ENCODE data around the gene PSG2.
"Not testable (repeated sequence)": the region's sequence is repeated elsewhere in the genome, so short reads cannot be mapped to it uniquely, and the experiment has no call there.

Gene PSG2

DNA sequence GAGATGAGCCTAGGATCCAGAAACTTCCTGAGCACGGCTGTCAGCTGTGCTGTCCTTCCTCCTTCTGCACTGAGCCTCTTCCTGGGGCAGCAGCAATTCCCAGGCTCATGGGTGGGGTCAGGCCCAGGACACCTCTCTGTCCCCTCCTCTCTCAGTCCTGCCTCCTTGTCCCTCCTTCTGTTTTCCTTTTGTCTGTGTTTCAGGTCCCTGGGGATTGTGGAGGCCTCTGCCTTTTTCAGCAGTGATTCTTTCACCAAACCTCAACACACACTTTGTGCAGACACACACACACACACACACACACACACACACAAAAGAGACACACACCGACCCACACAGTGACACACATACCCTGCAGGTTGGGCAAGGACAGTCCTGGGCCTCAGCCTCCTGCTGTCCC is at the start of gene PSG2:
TSS of gene PSG2 (minus strand) at position 101 of the 400 bp plus-strand sequence. CDS start 132 bp downstream, outside the sequence.
- DNase-seq = not testable (repeated sequence)

DNA sequence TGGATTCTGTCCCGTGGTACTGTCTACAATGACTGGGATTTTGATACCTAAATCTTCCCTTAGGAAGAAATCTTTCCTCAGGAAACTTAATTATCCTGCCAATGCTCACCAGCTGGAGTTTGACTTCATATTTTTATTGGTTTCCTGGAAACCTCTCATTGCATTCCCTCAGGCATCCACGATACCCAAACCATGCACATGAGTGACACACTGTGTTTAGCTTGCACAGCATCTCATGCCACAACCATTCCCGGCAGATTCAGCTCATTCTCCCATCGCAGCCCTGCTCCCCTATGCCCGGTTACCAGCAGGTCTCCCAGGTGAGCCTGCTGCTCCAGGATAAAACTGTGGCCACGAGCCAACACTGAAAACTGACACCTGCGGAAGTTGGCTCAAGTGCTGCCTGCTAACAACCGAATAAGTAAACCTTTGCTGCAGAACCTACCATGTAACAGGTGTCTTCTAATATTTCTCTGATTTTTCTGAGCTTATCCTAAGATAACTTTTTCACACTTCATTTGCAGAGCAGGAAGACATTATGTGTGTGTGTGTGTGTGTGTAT is 48.9 kb upstream of the PSG2 start:
- DNase-seq = not testable (repeated sequence)

DNA sequence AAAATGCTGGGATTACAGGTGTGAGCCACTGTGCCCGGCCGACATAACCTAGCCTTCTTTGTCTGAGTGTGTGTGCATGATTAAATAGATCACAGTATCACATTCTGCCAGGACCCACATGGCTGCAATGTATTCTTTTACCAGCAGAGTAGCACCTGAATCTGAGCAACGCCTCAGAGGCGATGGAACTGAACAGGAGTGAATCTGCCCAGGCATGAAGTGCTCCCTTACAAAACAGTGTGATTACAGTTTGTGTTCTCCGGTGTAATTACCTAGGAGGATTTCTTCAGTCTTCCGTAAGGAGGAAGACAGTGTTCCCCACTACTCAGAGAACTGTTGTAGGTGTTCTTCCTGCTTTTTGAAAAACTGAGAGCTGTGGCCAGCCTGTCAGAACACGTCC is 46.7 kb upstream of the PSG2 start:
- DNase-seq = not testable (repeated sequence)

DNA sequence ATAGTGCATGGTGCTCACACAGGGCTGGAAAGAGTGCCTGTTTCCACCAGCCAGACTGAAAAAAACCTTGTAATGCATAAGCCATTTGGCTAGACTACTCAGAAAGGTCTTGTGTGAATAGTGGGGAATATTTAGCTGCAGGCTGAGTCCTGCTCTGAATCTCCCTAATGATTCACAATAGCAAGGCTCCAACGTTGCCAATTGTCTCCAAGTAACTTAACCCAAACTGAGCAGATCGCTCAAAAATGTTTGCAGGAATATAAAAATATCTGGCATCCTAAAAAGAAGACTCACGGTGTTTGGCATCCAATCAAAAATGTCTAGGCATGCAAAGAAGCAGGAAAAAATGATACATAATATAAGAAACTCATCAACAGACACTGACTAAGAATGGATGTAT is 44.8 kb upstream of the PSG2 start:
- DNase-seq = not testable (repeated sequence)

DNA sequence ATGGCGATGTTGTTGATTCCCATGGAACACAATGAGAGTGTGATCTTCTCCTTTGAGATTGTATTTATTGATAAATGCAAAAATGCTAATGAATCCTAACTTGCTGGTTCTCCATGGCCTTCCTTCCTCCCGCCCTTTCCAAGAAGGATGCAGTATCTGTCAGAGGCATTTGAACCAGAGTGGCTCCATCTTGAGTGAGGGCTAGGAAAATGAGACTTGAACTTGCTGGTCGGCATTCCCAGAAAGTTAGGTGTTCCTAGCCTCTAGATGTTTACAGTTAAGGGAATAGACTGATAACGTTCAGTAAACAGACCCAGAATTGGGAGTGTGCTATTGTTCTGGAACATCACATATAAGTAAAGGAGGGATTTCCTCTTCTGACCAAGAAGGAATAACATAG is 44.2 kb upstream of the PSG2 start:
- no peak for DNase-seq

DNA sequence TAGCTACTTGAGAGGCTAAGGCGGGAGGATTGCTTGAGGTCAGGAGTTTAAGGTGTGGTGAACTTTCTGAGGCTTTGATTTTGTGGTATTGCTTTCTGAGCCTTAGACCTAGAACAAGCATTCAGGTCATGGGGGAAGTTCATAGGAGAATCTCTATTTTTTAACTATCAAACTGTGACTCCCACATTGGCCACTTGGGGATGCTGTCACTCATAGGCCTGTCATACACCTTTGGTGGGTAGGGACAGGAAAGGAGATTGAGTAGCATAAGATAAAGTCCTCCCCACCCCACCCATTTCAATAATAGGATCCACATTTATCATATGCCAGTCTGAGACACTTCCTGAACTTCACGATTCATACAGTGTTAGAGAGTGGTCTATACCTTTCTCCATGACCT is 41.9 kb upstream of the PSG2 start:
- no peak for DNase-seq

DNA sequence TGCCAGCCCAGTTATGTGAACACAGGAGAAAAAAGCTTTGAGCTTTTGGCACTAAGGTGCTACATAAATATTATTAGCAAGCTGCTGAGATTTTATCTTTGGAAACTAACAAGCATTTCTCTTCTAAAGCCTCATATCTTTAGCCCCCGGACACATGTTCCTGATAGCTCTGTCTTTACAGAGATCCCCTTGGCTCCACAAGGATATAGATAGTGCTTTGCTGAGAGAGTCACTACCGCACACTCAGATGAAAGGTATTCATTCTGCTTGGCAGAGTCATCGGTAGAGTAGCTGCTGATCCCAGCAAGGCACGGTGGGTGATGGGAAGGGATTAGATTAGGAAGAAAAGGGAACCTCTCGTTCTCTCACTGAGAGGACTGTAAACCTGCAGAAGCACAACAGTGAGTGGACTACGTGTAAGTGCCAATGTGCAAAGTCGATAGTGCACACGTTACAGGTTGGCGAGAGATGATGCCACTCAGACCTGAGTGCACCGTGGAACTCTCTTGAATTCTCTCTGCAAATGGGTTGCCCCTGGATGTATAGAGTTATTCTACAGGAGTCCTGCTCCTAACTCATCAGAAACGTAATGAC is 38.0 kb upstream of the PSG2 start:
- DNase-seq = not testable (repeated sequence)

DNA sequence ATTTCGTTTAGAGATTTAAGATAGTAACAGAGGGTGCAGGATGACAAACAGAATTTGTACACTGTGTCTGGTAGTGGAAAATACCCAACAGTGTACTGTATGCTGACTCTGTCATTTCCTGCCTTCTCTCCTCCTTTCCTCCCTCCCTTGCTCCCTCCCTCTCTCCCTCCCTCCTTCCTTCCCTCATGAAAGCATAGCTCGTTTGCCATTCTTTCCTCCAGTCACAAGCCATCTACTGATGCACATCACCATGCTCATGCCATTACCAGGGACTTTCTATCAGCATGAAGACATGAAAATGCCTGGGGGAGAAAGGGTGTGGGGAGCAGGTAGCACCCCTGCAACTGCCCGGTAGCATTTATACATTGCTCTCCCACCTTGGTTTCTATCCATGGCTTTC is 37.0 kb upstream of the PSG2 start:
- not testable (repeated sequence) for DNase-seq

DNA sequence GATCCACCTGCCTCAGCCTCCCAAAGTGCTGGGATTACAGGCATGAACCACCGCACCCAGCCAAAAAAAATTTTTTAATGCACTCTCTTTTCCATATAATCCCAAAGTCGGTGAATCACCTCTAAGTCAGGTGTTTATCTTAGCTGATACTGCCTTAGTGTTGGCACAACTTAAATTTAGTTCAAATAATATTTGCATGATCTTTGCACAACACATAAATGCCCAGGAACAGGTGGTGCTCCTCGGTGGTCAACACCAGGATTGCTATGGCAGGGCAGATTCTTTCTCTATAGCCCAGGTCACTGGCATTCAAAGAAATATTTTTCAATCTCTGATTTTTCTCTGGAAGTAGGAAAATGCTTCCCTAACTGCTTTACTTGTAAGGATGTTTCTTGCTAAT is 33.9 kb upstream of the PSG2 start:
- DNase-seq = not testable (repeated sequence)

DNA sequence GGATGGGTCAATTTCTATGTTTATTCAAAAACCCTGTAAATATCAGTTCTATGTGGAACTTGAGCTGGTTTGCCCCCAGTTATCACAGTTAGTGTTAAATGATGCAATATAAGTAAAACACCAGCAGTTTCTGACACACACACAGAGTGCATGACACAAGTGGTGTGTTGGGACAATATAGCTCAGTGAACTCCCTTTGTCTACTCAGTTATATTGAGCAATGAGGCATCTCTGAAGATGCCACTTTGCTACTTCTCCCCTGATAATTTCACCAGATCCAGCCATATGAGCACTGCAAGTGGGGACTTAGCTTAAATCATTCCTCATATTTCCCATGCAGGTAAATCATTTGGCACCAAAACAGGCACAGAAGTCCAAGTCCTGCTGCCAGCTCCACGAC is 33.0 kb upstream of the PSG2 start:
- DNase-seq = not testable (repeated sequence)

DNA sequence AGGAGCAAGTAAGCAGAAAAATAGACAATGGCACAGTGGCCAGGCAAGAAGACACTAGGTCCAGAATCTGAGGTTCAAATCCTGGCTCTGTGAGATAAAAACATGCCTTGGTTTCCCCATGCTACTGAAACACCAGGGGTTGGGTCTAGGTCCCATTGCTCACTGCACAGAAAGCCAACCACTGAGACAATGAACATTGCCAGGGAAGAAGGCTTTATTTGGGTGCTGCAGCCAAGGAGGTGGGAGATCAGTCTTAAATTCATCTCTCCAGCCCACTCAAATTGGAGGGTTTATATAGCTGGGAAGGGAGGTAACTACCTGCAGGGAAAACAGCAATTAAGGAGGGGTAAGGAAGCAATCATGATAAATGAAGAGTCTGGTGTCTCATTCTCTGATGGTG is 32.6 kb upstream of the PSG2 start:
- not testable (repeated sequence) for DNase-seq

DNA sequence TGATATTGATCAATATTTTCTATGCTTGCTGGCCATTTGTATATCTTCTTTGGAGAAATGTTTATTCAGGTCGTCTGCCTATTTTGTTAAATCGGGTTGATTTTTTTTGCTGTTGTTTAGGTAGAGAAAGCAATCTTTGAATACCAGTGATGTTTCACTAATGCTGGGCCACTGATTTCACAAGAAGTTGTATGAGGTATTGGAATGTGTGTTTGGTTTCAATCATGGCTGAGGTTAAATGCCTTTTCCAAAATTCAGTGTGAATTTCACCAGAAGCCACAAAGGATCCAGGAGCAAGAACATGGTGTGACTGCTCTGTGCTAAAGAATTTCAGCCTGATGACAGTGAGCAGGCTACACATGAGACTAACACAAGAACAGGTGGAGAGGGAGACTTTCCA is 32.1 kb upstream of the PSG2 start:
- not testable (repeated sequence) for DNase-seq

DNA sequence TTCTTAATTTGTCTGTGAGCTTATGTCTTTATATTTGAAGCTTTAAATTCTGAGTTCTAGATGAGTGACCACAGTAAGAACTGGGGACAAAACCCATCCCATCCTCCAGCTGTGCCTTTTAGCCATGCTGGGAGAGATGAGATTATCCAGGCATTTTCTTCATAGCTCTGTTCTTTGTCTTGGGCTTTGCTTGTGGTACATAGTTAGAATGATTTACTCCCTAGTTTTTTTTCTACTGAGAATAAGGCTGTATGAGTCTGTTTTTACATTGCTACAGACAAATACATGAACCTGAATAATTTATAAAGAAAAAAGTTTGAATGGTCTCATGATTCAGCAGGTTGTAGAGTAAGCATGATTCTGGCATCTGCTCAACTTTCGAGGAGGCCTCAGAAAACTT is 24.9 kb upstream of the PSG2 start:
- not testable (repeated sequence) for DNase-seq

DNA sequence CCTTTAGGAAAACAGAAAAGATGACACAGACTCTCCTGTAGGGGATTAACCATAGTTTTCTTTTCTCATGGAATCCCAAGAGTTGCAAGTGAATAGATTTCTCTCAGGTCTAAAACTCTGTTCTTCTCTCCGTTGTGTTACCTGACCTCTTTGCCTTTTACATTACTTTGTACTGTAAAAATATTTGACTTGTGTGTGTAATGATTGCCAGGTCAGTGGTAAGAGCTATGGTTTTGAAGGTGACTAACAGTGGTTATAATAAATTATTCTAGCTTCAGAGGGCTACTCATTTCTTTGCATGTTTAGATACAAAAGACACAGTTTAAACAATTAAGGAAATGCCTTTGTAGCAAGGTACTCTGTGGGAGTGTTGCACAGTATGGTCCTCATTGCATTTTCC is 23.0 kb upstream of the PSG2 start:
- DNase-seq = no peak

DNA sequence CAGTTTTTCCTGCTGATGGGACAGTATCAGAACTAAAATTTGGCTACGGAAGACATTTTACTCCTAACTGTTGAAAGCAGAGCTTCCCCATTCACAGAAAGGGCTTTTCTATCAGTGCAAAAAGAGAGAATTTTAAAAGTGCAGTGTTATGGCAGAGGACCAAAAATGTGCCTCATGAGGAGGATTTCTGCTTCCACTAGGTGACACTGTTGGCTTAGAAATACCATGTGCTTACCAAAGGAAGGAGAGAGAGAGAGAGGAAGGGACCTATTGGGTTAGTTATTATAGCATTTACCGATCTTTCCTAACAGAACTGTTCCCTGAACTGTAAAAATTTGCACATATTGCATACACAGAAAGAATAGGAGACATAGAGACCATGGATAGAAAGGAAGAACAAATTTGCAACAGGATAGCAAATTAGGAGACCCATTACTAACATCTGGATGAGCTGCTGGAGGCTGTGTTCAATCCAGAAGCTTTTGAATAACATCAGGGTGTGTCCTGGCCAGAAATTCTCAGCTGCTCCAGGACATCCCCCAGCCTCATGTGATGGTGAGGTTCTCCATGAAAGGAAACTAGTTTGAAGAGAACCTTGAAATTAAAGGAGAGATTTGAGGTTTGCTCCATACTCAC is 21.8 kb upstream of the PSG2 start:
- not testable (repeated sequence) for DNase-seq

DNA sequence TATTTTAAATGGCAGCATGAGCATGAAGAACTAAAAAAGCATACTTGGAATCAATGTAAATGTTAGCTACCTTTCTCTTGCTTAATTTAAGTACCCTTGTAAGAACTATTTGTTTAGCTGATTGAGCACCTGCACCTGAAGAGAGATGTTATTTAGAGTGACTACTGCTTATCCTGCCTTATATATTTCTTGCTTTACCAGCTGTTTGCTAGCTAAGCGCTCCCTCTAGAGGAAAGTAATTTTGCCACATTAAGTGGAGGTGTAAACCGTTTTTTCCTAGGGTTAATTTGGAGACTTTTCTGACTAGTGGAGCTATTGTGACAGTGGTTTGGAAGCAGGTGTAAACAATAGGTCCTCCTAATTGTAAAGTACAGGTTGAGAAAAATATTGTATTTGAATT is 19.4 kb upstream of the PSG2 start:
- DNase-seq = no peak

DNA sequence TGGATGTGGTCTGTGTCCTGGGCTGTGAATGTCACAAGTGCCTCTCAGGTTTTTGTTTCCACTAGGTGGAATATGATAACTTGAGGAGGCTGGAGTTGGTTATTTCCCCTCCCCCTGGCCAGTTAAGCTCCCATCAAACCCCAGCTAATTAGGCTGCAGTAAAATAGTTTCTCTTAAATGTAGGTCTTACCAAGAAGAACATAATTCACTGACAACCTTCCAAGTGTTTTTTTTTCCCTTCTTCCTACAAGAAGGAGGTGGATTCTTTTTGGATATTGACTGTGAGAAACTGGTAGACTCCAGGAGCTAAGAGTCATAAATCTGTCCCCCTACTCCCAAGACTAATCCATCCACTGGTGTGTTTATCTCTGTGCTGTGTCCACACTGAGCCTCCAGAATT is 15.9 kb upstream of the PSG2 start:
- DNase-seq = not testable (repeated sequence)

DNA sequence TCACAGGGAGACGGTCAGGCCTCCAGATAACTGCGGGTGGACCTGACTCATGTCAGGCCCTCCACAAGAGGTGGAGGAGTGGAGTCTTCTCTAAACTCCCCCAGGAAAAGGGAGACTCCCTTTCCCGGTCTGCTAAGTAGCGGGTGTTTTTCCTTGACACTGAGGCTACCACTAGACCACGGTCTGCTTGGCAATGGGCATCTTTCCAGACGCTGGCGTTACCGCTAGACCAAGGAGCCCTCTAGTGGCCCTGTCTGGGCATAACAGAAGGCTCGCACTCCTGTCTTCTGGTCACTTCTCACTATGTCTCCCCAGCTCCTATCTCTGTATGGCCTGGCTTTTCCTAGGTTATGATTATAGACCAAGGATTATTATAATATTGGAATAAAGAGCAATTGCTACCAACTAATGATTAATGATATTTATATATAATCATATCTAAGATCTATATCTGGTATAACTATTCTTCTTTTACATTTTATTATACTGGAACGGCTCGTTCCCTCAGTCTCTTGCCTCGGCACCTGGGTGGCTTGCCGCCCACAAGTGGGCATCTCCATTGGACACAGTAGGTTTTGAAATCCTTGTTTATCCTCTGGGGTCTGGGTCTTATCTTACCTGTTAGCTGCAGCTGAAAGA is 5.3 kb upstream of the PSG2 start:
- not testable (repeated sequence) for DNase-seq

DNA sequence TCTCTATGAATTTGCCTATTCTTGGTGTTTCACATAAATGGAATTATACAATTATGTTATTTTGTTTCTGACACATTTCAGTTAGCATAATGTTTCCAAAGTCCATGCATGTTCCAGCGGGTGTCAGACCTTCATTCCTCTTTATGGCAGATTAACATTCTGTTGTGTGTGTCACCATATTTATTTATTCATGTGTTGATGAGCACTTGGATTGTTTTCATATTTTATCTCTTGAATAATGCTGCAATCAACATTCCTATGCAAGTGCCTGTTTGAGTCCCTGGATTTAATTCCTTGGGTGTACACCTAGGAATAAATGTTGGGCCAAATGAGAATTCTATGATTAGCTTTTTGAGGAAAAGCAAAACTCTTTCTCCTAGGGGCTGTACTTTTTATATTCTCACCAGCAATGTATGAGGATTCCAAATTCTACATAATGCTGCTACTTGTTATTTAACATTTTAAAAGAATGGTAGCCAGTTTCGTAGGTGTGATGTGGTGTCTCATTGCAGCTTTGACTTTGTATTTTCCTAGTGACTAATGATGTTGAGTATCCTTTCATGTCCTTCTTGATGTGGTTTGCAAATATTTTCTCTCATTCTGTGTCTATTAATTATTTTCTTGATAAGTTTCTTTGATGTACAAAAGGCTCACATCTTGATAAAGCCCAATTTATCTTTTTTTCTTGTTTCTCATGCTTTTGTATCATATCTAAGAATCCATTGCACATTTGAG is 3.5 kb upstream of the PSG2 start:
- DNase-seq = not testable (repeated sequence)

DNA sequence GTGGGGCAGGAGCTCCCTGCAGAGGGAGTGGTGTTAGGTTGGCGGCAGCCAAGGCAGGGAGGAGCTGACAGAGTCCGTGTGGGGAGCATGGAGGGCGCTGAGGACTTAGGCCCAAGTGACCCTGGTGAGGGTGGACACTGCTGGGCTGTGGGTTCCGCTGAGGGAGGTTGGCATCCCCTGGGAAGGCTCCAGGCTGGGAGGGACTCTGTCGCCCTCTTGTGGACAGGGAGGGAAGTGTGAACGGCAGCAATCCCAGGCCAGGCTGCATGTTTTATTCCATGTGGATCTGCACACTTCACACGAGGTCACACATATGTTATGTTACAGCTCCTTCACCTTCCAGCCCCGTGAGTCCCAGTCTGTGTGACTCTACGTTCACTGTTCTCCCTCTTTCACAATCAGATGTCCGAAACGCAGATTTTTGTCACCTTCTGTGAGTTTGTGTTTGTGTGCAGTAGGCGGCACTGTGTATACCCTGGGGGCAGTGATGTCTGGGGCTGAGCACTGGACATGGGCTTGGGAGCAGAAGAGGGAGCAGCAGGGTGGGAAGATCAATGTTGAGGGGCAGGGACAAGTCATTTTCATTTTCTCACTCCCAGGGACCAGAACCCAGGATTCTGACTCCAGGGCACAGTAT is 1.8 kb upstream of the PSG2 start:
- DNase-seq = not testable (repeated sequence)

DNA sequence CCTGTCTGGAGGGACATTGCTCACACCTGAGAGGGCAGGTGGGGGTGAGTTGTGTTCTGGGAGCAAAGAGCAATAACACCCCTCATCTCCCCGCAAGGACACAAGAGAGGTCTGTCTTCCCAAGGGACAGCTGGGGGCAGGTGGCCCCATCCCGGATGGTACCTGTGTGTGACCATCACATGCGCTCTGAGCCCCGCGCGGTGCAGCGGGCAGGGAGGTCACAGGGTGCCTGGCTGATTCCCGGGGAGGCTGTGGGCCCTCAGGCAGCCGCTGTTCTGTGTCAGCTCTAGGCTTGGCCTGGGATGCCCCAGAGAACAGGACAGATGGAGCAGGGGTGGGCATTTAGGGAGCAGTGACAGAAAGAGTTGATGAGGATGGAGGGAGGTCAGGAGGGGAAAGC is 1.2 kb upstream of the PSG2 start:
- not testable (repeated sequence) for DNase-seq

DNA sequence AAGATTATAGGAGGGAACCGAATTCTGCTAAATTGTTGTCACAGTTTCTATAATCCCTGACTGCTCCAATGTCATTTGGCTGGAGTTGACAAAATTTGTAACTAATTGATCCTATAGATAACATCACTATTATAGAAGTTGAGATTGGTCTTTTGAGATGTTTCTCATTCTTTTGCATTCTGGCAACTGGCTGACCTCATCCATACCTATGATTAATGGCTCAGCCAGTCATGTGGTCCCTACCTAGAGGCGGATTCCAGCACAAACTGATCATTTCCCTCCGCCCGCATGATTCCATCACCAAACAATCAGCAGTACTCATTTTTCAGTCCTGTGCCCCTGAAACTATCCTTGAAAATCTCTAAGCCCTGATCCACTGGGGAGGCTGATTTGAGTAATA is 4.2 kb downstream of the PSG2 start:
- no peak for DNase-seq

DNA sequence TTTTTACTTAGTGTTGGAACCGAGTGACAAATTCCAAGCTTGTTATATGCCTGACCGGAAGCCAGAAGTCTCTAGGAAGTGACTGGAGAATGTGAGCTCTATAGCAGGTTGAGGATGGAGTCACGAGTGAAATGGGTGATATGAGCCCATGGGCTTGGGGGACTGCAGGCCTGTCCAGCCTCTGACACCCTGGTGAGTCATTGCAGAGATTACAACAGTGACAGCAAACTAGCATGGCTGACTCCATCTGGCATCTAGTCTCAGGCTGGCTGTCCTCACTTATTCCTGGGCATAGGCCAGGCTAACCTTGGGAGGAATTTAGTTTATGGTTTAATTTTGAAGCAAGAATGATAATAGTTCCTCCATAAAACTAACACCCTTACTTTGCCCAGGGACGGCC is 4.6 kb downstream of the PSG2 start:
- not testable (repeated sequence) for DNase-seq

Data from NCI-H187 (cell line).